ENCODE results near the gene IL36A.

GRCh38 chr2:113028112-113028511 lies 22.9 kb downstream of the IL36A start:
- TF ChIP-seq CTCF (IDR thresholded peaks at IDR 0.05; ENCODE audit: poor library complexity): no peak
- TF ChIP-seq EZH2 (IDR thresholded peaks at IDR 0.05; ENCODE audit: borderline replicate concordance): no peak

Data from hepatocyte (in vitro differentiated cells).